OCI-LY1 (cell line): ENCODE results near the gene CDC42.

Experiments
- EZH2 ChIP-seq: fragments of 200-600 bp; sonication (generic), shearing (Covaris generic); IDR thresholded peaks from 2 replicates; pipeline ENCODE4 v1.8.0; 2017; ENCODE audit warnings: borderline replicate concordance, mixed run types, mild to moderate bottlenecking, antibody characterized with exemption, low read length, moderate library complexity, mixed read lengths
- TF ChIP-seq, protein P1 (sequence below): fragments of 200-600 bp; sonication (generic), shearing (Covaris generic); IDR thresholded peaks from 2 replicates; pipeline ENCODE4 v1.5.1; 2017; ENCODE audit warnings: mild to moderate bottlenecking, antibody characterized with exemption, low read length, moderate library complexity, mixed read lengths

- TF ChIP-seq, protein P1, sequence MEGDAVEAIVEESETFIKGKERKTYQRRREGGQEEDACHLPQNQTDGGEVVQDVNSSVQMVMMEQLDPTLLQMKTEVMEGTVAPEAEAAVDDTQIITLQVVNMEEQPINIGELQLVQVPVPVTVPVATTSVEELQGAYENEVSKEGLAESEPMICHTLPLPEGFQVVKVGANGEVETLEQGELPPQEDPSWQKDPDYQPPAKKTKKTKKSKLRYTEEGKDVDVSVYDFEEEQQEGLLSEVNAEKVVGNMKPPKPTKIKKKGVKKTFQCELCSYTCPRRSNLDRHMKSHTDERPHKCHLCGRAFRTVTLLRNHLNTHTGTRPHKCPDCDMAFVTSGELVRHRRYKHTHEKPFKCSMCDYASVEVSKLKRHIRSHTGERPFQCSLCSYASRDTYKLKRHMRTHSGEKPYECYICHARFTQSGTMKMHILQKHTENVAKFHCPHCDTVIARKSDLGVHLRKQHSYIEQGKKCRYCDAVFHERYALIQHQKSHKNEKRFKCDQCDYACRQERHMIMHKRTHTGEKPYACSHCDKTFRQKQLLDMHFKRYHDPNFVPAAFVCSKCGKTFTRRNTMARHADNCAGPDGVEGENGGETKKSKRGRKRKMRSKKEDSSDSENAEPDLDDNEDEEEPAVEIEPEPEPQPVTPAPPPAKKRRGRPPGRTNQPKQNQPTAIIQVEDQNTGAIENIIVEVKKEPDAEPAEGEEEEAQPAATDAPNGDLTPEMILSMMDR, result peak; percentile 16; the same call in 1 of the 2 replicates
- TF ChIP-seq EZH2, result no peak
Observed at GRCh38 chr1:22018583-22019559, 33.6 kb upstream of the CDC42 start.
